PC-9 (cell line): ENCODE data around the gene MACROD2. TPM values are rescaled to one million over a fixed set of nuclear protein-coding genes. Genes with fewer than 3 reads are reported as not detected.

ENCODE experiments used
- BruUV-seq: library from RNA; stranded (reverse); fragments of 400-500 nt; replicated peaks from 2 replicates; lab custom pipeline; 2021; lab: Mats Ljungman, UMichigan
- CTCF ChIA-PET: fragments of 300-600 bp; sonication (Branson Sonifier 250); formaldehyde crosslinking; loops from one replicate; lab custom pipeline; 2022; ENCODE audit warnings: antibody characterized with exemption; lab: Charles Lee
- POLR2A ChIA-PET: fragments of 300-600 bp; sonication (Branson Sonifier 250); formaldehyde crosslinking; loops from one replicate; lab custom pipeline; 2022; ENCODE audit warnings: antibody characterized with exemption; ENCODE audit not compliant: unreplicated experiment; lab: Charles Lee
- DNase-seq, 2 experiments: peaks; one replicate each; pipeline versions ENCODE4 v3.0.0 to v3.0.0-alpha.2; 2015 to 2022; ENCODE audit warnings: mixed read lengths in 1 of 2
- H2AFZ ChIP-seq: fragments of 200-600 bp; sonication (generic); 2 replicates; pipeline ENCODE4 v1.8.1; 2017; ENCODE audit warnings: antibody characterized with exemption
- H3F3A ChIP-seq: fragments of 200-600 bp; sonication (generic); 2 replicates; pipeline ENCODE4 v1.8.1; 2017; ENCODE audit warnings: antibody characterized with exemption, mild to moderate bottlenecking, low read depth; ENCODE audit not compliant: insufficient read depth
- H3K27ac ChIP-seq: fragments of 200-600 bp; sonication (generic); 2 replicates; pipeline ENCODE4 v1.6.1; 2016; ENCODE audit warnings: mixed run types
- H3K27me3 ChIP-seq: fragments of 200-600 bp; sonication (generic); 2 replicates; pipeline ENCODE4 v1.6.1; 2016; ENCODE audit warnings: low read depth, mixed run types; ENCODE audit not compliant: insufficient read depth
- H3K36me3 ChIP-seq: fragments of 200-600 bp; sonication (generic); 2 replicates; pipeline ENCODE4 v1.6.1; 2016; ENCODE audit warnings: low read depth, mixed run types
- H3K4me1 ChIP-seq: fragments of 200-600 bp; sonication (generic); replicated peaks from 2 replicates; pipeline ENCODE4 v1.6.1; 2016; ENCODE audit warnings: mixed run types; ENCODE audit not compliant: insufficient read depth
- H3K4me2 ChIP-seq: fragments of 200-600 bp; sonication (generic); 2 replicates; pipeline ENCODE4 v1.6.1; 2017; ENCODE audit warnings: mixed run types
- H3K4me3 ChIP-seq: fragments of 200-600 bp; sonication (generic); 2 replicates; pipeline ENCODE4 v1.6.1; 2016; ENCODE audit warnings: mixed run types
- H3K79me2 ChIP-seq: fragments of 200-600 bp; sonication (generic); 2 replicates; pipeline ENCODE4 v1.6.1; 2017; ENCODE audit warnings: low read depth, mixed run types
- H3K9me2 ChIP-seq: fragments of 200-600 bp; sonication (generic); 2 replicates; pipeline ENCODE4 v1.8.1; 2017; ENCODE audit warnings: mild to moderate bottlenecking; ENCODE audit not compliant: insufficient read depth
- H3K9me3 ChIP-seq: fragments of 200-600 bp; sonication (generic); 2 replicates; pipeline ENCODE4 v1.8.1; 2016; ENCODE audit warnings: low read depth; ENCODE audit not compliant: insufficient read depth
- H4K20me1 ChIP-seq: fragments of 200-600 bp; sonication (generic); 2 replicates; pipeline ENCODE4 v1.8.1; 2017; ENCODE audit not compliant: insufficient read depth
- CTCF ChIP-seq: fragments of 200-600 bp; sonication (generic); conservative IDR thresholded peaks from 2 replicates; pipeline ENCODE4 v1.6.1; 2017; ENCODE audit warnings: mixed run types, antibody characterized with exemption, mild to moderate bottlenecking, moderate library complexity
- EZH2 ChIP-seq: fragments of 200-600 bp; sonication (generic); IDR thresholded peaks from 2 replicates; pipeline ENCODE4 v1.8.0; 2017; ENCODE audit warnings: antibody characterized with exemption, low read depth
- intact Hi-C: fragments of 100-400 bp; cut with micrococcal nuclease; formaldehyde crosslinking; loops from one replicate; pipeline ENCODE4 v1.10.0; 2022; ENCODE audit not compliant: unreplicated experiment
- total RNA-seq: library from RNA; stranded (reverse); gene quantifications from 2 replicates; pipeline ENCODE4 v1.2.3, GENCODE V29; 2021

MACROD2 gene
- total RNA-seq, 1 experiment from 2014 or later = 11.4 TPM

DNA sequence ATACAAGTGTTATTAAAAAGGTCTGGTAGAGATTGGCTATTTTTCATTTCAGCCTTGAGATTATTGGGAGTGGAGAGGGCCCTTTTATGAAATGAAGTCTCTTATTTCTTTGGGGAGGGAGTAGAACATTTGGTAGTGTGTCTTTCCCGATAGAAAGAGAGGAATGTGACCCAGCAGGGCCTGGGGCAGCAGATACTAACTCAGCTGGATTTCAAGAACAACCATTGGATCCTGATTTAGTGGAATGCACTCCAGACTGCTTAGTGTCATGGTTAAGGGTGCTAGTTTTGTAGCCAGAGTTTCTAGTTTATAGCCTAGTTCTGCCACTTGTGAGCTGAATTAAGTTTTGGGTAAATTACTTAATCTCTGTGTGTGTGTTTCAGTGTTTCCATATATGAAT lies 360.5 kb downstream of the MACROD2 start:
- no peaks in the 10 kb centered on the region for H3K4me1 ChIP-seq
- H3K79me2 ChIP-seq = no peaks in the 10 kb centered on the region
- no peak overlapping the region for H2AFZ ChIP-seq
- H3K27ac ChIP-seq = no peak overlapping the region
- H3K4me2 ChIP-seq = no peak overlapping the region
- no TSS peak for BruUV-seq
- H4K20me1 ChIP-seq = no peaks in the 10 kb centered on the region
- no peak overlapping the region for H3K4me3 ChIP-seq
- ChIA-PET POLR2A (no interaction called here), CTCF (no interaction called here)
- DNase-seq = no peak
- no peaks in the 10 kb centered on the region for H3K9me2 ChIP-seq
- TF ChIP-seq CTCF = no peak
- no peak for TF ChIP-seq EZH2
- no peaks in the 10 kb centered on the region for H3K36me3 ChIP-seq
- no peaks in the 10 kb centered on the region for H3F3A ChIP-seq
- intact Hi-C loops = no loop called here
- no peaks in the 10 kb centered on the region for H3K9me3 ChIP-seq
- H3K27me3 ChIP-seq = no peaks in the 10 kb centered on the region

- no peak for DNase-seq
- POLR2A ChIA-PET = no interaction called here
- H3K9me3 ChIP-seq = no peaks in the 10 kb centered on the region
- H3K36me3 ChIP-seq = no peaks in the 10 kb centered on the region
- intact Hi-C loops = no loop called here
- no peak for TF ChIP-seq EZH2
- TF ChIP-seq CTCF = no peak
- no peaks in the 10 kb centered on the region for H3K9me2 ChIP-seq
- no peak overlapping the region for H3K27ac ChIP-seq
- H3K4me1 ChIP-seq = no peaks in the 10 kb centered on the region
- no peak overlapping the region for H2AFZ ChIP-seq
- H3K4me2 ChIP-seq = no peak overlapping the region
- H4K20me1 ChIP-seq = no peaks in the 10 kb centered on the region
- no peaks in the 10 kb centered on the region for H3F3A ChIP-seq
- no peak overlapping the region for H3K4me3 ChIP-seq
- CTCF ChIA-PET = no interaction called here
- no peaks in the 10 kb centered on the region for H3K79me2 ChIP-seq
- BruUV-seq = no TSS peak
- H3K27me3 ChIP-seq = no peaks in the 10 kb centered on the region
These were observed 365.1 kb downstream of the MACROD2 start for GRCh38 chr20:14360416-14360815.

- DNase-seq = no peak
- Histone ChIP-seq H3K9me3 (no peaks in the 10 kb centered on the region), H3K36me3 (no peaks in the 10 kb centered on the region), H3K9me2 (no peaks in the 10 kb centered on the region), H3K4me1 (no peaks in the 10 kb centered on the region), H3K27me3 (no peaks in the 10 kb centered on the region), H3F3A (no peaks in the 10 kb centered on the region), H4K20me1 (no peaks in the 10 kb centered on the region), H2AFZ (no peak overlapping the region), H3K4me3 (no peak overlapping the region), H3K27ac (no peak overlapping the region), H3K4me2 (no peak overlapping the region), H3K79me2 (no peaks in the 10 kb centered on the region)
- ChIA-PET CTCF (no interaction called here), POLR2A (no interaction called here)
- intact Hi-C loops = no loop called here
- no TSS peak for BruUV-seq
- no peak for TF ChIP-seq EZH2
- TF ChIP-seq CTCF = no peak
These were observed 366.4 kb downstream of the MACROD2 start for GRCh38 chr20:14361509-14362345.
